Measurements from ENCODE around the gene ZNF90.

- TF ChIP-seq YY1 (IDR thresholded peaks at IDR 0.05; ENCODE audit: insufficient read depth, insufficient read length) (no peak), SUZ12 (IDR thresholded peaks at IDR 0.05; ENCODE audit: extremely low read depth, insufficient read depth, insufficient read length) (no peak), ZNF274 (IDR thresholded peaks at IDR 0.05; ENCODE audit: low read depth, low read length) (no peak)
These were observed 49.2 kb upstream of the ZNF90 start for GRCh38 chr19:20028611-20029010.

All from NT2/D1 (cell line).